K562 (cell line): ENCODE results near the gene CEND1. TPM values are rescaled to one million over a fixed set of nuclear protein-coding genes. Genes with fewer than 3 reads are reported as not detected.
A peak's percentile ranks its signal among the peaks of the same experiment; 100 is the strongest.

Source experiments
- CXXC5 ChIP-seq: fragments of 250-450 bp; sonication (Bioruptor Pico); IDR thresholded peaks from 2 replicates; pipeline ENCODE4 v1.8.0; 2022; ENCODE audit warnings: inconsistent platforms, mild to moderate bottlenecking, moderate library complexity
- ELF1 ChIP-seq: fragments of 200-800 bp; sonication (Bioruptor generic); IDR thresholded peaks from 2 replicates; pipeline ENCODE4 v1.6.1; 2016; ENCODE audit warnings: missing genetic modification characterization, missing compliant biosample characterization
- EP400 ChIP-seq: fragments of 450-650 bp; IDR thresholded peaks from 2 replicates; pipeline ENCODE4 v1.6.1; 2017; ENCODE audit warnings: antibody characterized with exemption, mild to moderate bottlenecking, moderate library complexity
- ESRRA ChIP-seq: fragments of 450-650 bp; IDR thresholded peaks from 2 replicates; pipeline ENCODE4 v1.6.1; 2014; ENCODE audit warnings: low read depth, mild to moderate bottlenecking, moderate library complexity, borderline replicate concordance
- MYC ChIP-seq, 2 experiments: fragments of 250-450 bp in 1 of 2; sonication (Bioruptor Pico) in 1 of 2; IDR thresholded peaks; 2 replicates each; pipeline versions ENCODE4 v1.5.1 to v1.6.1; 2012 to 2021; ENCODE audit warnings: low read depth in 2 of 2, borderline replicate concordance in 1 of 2, improper control_type of control experiment in 1 of 2, low read length in 1 of 2, mild to moderate bottlenecking in 1 of 2, moderate library complexity in 1 of 2
- RBM25 ChIP-seq: fragments of 200-400 bp; formaldehyde crosslinking; IDR thresholded peaks from 2 replicates; pipeline ENCODE4 v1.6.1; 2018; ENCODE audit warnings: low read length, low read depth, moderate library complexity; ENCODE audit not compliant: severe bottlenecking
- ZC3H11A ChIP-seq: IDR thresholded peaks from 2 replicates; pipeline ENCODE4 v1.6.1; 2012; ENCODE audit warnings: low read depth, low read length, improper control_type of control experiment
- ZNF121 ChIP-seq: sonication (generic); formaldehyde crosslinking; conservative IDR thresholded peaks from 2 replicates; pipeline ENCODE4 v1.8.0; 2022; ENCODE audit warnings: missing genetic modification reagents
- ZNF507 ChIP-seq: conservative IDR thresholded peaks from 2 replicates; pipeline ENCODE4 v1.6.1; 2017; ENCODE audit warnings: missing genetic modification characterization, missing compliant biosample characterization
- ZNF766 ChIP-seq: fragments of 200-800 bp; sonication (Bioruptor generic); conservative IDR thresholded peaks from 2 replicates; pipeline ENCODE4 v1.6.1; 2016; ENCODE audit warnings: missing genetic modification characterization, missing compliant biosample characterization
- polyA plus RNA-seq, 8 experiments: library from polyadenylated mRNA; depleted of rRNA in 4 of 8; stranded (reverse) in 5 of 8; unstranded in 3 of 8; fragments of >200 nt; fragmentation: Nextera tagmentation in 2 of 8; fragmentation: Illumina TruSeq in 1 of 8; extraction: Ambion mirVana in 2 of 8; extraction: Trizol in 1 of 8; gene quantifications; 2 replicates each; pipeline versions ENCODE4 v1.2.1 to v1.2.3, GENCODE V29; 2011 to 2014; ENCODE audit warnings: inconsistent platforms in 1 of 8, missing spikeins in 1 of 8
- total RNA-seq, 7 experiments: library from RNA; depleted of rRNA in 6 of 7; stranded (reverse); fragments of >200 nt in 6 of 7; fragmentation: Illumina TruSeq in 2 of 7; extraction: Trizol in 2 of 7; gene quantifications; 2 replicates each; pipeline versions ENCODE4 v1.2.1 to v1.2.3, GENCODE V29; 2011 to 2021; ENCODE audit warnings: low replicate concordance in 1 of 7
- TF ChIP-seq, protein P1 (sequence below): fragments of 450-650 bp; IDR thresholded peaks from 2 replicates; pipeline ENCODE4 v1.6.1; 2014; ENCODE audit warnings: low read depth, mild to moderate bottlenecking, moderate library complexity, borderline replicate concordance
- TF ChIP-seq, protein P2 (sequence below), 2 experiments: fragments of 450-650 bp; conservative IDR thresholded peaks; 2 replicates each; pipeline ENCODE4 v1.6.1; 2017; ENCODE audit warnings: mild to moderate bottlenecking in 2 of 2, moderate library complexity in 2 of 2
- TF ChIP-seq, protein P3 (sequence below): sonication (generic); formaldehyde crosslinking; IDR thresholded peaks from 2 replicates; pipeline ENCODE4 v1.9.0; 2022; ENCODE audit warnings: mild to moderate bottlenecking, missing genetic modification reagents
- TF ChIP-seq, protein P4 (sequence below): IDR thresholded peaks from 3 replicates; pipeline ENCODE4 v1.6.1; 2011; ENCODE audit warnings: borderline replicate concordance, mild to moderate bottlenecking, moderate library complexity; ENCODE audit not compliant: insufficient read length; ENCODE audit errors: extremely low read depth
- TF ChIP-seq, protein P5 (sequence below): fragments of 450-650 bp; IDR thresholded peaks from 2 replicates; pipeline ENCODE4 v1.6.1; 2016; ENCODE audit warnings: borderline replicate concordance

The CEND1 gene
- total and polyA plus RNA-seq, 9 of the 15 experiments (the other 6 are each of a cell fraction or from before 2014, with no cell fraction given), result 0.13 to 0.18 (median 0.16) TPM; not detected in 6

DNA sequence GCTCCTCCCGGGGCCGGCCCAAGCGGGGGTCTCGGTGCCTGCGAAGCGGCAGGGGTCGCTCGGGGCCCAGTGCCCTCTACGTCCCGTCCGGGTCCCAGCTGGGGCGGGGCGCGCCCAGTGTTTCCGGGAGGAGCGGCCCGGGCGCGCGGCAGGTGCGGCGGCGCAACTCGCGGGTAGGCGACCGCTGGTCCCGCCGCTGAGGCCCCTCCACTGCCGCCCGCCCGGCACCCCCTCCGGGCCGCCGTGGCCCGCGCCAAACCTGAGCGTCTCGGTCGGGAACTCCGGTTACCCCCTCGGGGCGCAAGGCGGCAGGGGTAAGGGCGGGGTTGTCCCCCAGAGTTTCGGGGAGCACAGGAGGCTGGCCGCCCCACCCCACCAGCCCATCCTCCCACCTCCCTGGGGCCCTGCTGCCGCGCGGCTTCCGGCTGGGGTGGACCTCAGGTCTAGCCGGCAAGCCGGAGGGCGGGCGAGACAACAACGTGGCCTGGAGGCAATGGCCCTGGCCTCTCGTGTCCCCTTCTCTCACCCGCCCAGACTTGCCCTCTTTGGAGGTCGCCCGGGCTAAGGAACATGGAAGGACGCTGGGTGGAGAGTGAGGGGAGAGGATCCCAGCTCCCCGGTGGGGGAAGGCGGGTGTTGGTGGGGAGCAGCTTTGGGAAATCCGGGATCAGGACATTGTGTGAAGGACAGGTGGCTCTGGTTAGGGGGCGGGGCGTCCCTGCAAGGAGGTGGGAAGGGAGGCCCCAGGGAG is 37.4 kb upstream of the CEND1 start (continued):
- TF ChIP-seq ZNF121 (CRISPR knock-in tag) (no peak), RBM25 (no peak), ZNF507 (tag) (no peak), ZNF766 (CRISPR knock-in tag) (no peak), MYC (IDR thresholded peaks at IDR 0.05; ENCODE audit: low read depth, low read length) (peak; percentile 91), MYC (CRISPR knock-in tag; IDR thresholded peaks at IDR 0.05; ENCODE audit: borderline replicate concordance, low read depth) (peak; percentile 87; the same call in 1 of the 2 replicates), ESRRA (peak; percentile 65), EP400 (peak; percentile 93), CXXC5 (CRISPR knock-in tag) (peak; percentile 79), ZC3H11A (no peak), ELF1 (peak; percentile 59; the same call in 1 of the 2 replicates)
- TF ChIP-seq, protein P1, sequence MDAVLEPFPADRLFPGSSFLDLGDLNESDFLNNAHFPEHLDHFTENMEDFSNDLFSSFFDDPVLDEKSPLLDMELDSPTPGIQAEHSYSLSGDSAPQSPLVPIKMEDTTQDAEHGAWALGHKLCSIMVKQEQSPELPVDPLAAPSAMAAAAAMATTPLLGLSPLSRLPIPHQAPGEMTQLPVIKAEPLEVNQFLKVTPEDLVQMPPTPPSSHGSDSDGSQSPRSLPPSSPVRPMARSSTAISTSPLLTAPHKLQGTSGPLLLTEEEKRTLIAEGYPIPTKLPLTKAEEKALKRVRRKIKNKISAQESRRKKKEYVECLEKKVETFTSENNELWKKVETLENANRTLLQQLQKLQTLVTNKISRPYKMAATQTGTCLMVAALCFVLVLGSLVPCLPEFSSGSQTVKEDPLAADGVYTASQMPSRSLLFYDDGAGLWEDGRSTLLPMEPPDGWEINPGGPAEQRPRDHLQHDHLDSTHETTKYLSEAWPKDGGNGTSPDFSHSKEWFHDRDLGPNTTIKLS, result peak; percentile 67; the same call in 1 of the 2 replicates
- TF ChIP-seq, protein P2, sequence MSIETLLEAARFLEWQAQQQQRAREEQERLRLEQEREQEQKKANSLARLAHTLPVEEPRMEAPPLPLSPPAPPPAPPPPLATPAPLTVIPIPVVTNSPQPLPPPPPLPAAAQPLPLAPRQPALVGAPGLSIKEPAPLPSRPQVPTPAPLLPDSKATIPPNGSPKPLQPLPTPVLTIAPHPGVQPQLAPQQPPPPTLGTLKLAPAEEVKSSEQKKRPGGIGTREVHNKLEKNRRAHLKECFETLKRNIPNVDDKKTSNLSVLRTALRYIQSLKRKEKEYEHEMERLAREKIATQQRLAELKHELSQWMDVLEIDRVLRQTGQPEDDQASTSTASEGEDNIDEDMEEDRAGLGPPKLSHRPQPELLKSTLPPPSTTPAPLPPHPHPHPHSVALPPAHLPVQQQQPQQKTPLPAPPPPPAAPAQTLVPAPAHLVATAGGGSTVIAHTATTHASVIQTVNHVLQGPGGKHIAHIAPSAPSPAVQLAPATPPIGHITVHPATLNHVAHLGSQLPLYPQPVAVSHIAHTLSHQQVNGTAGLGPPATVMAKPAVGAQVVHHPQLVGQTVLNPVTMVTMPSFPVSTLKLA (conservative IDR thresholded peaks at IDR 0.05), result peak; percentile 82 to 91
- TF ChIP-seq, protein P3, sequence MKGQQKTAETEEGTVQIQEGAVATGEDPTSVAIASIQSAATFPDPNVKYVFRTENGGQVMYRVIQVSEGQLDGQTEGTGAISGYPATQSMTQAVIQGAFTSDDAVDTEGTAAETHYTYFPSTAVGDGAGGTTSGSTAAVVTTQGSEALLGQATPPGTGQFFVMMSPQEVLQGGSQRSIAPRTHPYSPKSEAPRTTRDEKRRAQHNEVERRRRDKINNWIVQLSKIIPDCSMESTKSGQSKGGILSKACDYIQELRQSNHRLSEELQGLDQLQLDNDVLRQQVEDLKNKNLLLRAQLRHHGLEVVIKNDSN (CRISPR knock-in tag), result 0 out of 2 replicates have a peak, but pooled peaks have one; percentile 35
- TF ChIP-seq, protein P4, sequence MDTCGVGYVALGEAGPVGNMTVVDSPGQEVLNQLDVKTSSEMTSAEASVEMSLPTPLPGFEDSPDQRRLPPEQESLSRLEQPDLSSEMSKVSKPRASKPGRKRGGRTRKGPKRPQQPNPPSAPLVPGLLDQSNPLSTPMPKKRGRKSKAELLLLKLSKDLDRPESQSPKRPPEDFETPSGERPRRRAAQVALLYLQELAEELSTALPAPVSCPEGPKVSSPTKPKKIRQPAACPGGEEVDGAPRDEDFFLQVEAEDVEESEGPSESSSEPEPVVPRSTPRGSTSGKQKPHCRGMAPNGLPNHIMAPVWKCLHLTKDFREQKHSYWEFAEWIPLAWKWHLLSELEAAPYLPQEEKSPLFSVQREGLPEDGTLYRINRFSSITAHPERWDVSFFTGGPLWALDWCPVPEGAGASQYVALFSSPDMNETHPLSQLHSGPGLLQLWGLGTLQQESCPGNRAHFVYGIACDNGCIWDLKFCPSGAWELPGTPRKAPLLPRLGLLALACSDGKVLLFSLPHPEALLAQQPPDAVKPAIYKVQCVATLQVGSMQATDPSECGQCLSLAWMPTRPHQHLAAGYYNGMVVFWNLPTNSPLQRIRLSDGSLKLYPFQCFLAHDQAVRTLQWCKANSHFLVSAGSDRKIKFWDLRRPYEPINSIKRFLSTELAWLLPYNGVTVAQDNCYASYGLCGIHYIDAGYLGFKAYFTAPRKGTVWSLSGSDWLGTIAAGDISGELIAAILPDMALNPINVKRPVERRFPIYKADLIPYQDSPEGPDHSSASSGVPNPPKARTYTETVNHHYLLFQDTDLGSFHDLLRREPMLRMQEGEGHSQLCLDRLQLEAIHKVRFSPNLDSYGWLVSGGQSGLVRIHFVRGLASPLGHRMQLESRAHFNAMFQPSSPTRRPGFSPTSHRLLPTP, result no peak
- TF ChIP-seq, protein P5, sequence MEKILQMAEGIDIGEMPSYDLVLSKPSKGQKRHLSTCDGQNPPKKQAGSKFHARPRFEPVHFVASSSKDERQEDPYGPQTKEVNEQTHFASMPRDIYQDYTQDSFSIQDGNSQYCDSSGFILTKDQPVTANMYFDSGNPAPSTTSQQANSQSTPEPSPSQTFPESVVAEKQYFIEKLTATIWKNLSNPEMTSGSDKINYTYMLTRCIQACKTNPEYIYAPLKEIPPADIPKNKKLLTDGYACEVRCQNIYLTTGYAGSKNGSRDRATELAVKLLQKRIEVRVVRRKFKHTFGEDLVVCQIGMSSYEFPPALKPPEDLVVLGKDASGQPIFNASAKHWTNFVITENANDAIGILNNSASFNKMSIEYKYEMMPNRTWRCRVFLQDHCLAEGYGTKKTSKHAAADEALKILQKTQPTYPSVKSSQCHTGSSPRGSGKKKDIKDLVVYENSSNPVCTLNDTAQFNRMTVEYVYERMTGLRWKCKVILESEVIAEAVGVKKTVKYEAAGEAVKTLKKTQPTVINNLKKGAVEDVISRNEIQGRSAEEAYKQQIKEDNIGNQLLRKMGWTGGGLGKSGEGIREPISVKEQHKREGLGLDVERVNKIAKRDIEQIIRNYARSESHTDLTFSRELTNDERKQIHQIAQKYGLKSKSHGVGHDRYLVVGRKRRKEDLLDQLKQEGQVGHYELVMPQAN, result peak; percentile 92
